ENCODE results near the gene CYB561. TPM values are rescaled to one million over a fixed set of nuclear protein-coding genes. Genes with fewer than 3 reads are reported as not detected.
A peak's percentile ranks its signal among the peaks of the same experiment; 100 is the strongest.

Gene CYB561
- total RNA-seq, 1 donor from 2014 or later = 34.5 TPM

GRCh38 chr17:63478814-63479494 lies 32.8 kb upstream of the CYB561 start:
- H3K27ac Mint-ChIP-seq = no peak overlapping the region
- H3K4me3 Mint-ChIP-seq = peak overlapping the region; percentile 78
- peak; percentile 75 for TF ChIP-seq CTCF (conservative IDR thresholded peaks at IDR 0.05)
- H3K27me3 Mint-ChIP-seq = peaks cover 48% of the 10 kb centered on the region
- H3K36me3 Mint-ChIP-seq = no peaks in the 10 kb centered on the region
- no peaks in the 10 kb centered on the region for H3K9me3 Mint-ChIP-seq
- DNase-seq (ENCODE audit: extremely low spot score, unreplicated experiment) = no peak
- H3K4me1 Mint-ChIP-seq (ENCODE audit: unreplicated experiment) = no peaks in the 10 kb centered on the region

- no peak for TF ChIP-seq CTCF (conservative IDR thresholded peaks at IDR 0.05)
- H3K27me3 Mint-ChIP-seq = peaks cover 48% of the 10 kb centered on the region
- no peak for DNase-seq (ENCODE audit: extremely low spot score, unreplicated experiment)
Observed at GRCh38 chr17:63477480-63478440, 31.7 kb upstream of the CYB561 start.

GRCh38 chr17:63476854-63477479 lies 30.9 kb upstream of the CYB561 start, which contains the start of gene ACE:
TSS of gene ACE (plus strand) at chr17:63477061. CDS start at chr17:63477095, 34 bp downstream.
- Mint-ChIP-seq H3K27me3 (peaks cover 53% of the 10 kb centered on the region), H3K27ac (no peak within 1 kb of the TSS), H3K36me3 (no peaks in the 10 kb centered on the region), H3K4me3 (peak within 1 kb of the TSS; percentile 88), H3K9me3 (no peaks in the 10 kb centered on the region), H3K4me1 (ENCODE audit: unreplicated experiment) (no peaks in the 10 kb centered on the region)
- no peak for TF ChIP-seq CTCF (conservative IDR thresholded peaks at IDR 0.05)
- no peak for DNase-seq (ENCODE audit: extremely low spot score, unreplicated experiment)

More at GRCh38 chr17:63477480-63478440, 31.7 kb upstream of the CYB561 start:
- Mint-ChIP-seq H3K27ac (no peak overlapping the region), H3K4me1 (ENCODE audit: unreplicated experiment) (no peaks in the 10 kb centered on the region), H3K36me3 (no peaks in the 10 kb centered on the region), H3K4me3 (peak overlapping the region; percentile 88), H3K9me3 (no peaks in the 10 kb centered on the region)

- peak overlapping the region; percentile 72 for H3K4me3 Mint-ChIP-seq
- DNase-seq (ENCODE audit: extremely low spot score, unreplicated experiment) = no peak
Observed at GRCh38 chr17:63476459-63476853, 30.4 kb upstream of the CYB561 start.

More at GRCh38 chr17:63476459-63476853, 30.4 kb upstream of the CYB561 start:
- no peaks in the 10 kb centered on the region for H3K36me3 Mint-ChIP-seq
- no peak overlapping the region for H3K27ac Mint-ChIP-seq
- no peaks in the 10 kb centered on the region for H3K4me1 Mint-ChIP-seq (ENCODE audit: unreplicated experiment)
- H3K9me3 Mint-ChIP-seq = no peaks in the 10 kb centered on the region
- no peak for TF ChIP-seq CTCF (conservative IDR thresholded peaks at IDR 0.05)
- H3K27me3 Mint-ChIP-seq = peaks cover 58% of the 10 kb centered on the region

Measured in type B pancreatic cell (in vitro differentiated cells).